Lower leg skin (tissue), 4 donors: ENCODE results near the gene ZXDB. TPM values are rescaled to one million over a fixed set of nuclear protein-coding genes. Genes with fewer than 3 reads are reported as not detected.
"Not testable (repeated sequence)": the region's sequence is repeated elsewhere in the genome, so short reads cannot be mapped to it uniquely, and the experiment has no call there.

Experiments used
- DNase-seq, 2 donors: peaks; one replicate each; pipeline ENCODE4 v3.0.0-alpha.2; 2019; ENCODE audit warnings: low spot score in 2 of 2
- H3K4me3 ChIP-seq: fragments of 200-600 bp; sonication (generic); 2 replicates; pipeline ENCODE4 v1.5.1; 2017; ENCODE audit warnings: mild to moderate bottlenecking, low read depth; ENCODE audit not compliant: poor library complexity, severe bottlenecking
- CTCF ChIP-seq, 3 donors: fragments of 450-650 bp; IDR thresholded peaks; one replicate each; pipeline ENCODE4 v1.5.1; 2016; ENCODE audit warnings: antibody characterized with exemption in 3 of 3, mild to moderate bottlenecking in 3 of 3, moderate library complexity in 2 of 3
- POLR2A ChIP-seq, 2 donors: fragments of 450-650 bp; IDR thresholded peaks; one replicate each; pipeline ENCODE4 v1.6.1; 2016 to 2017; ENCODE audit warnings: antibody characterized with exemption in 2 of 2, mild to moderate bottlenecking in 1 of 2, moderate library complexity in 1 of 2
- WGBS, 2 donors: methylation state at CpG; one replicate each; pipeline ENCODE4 v1.1.5; 2018; 5-methylcytosine and 5-hydroxymethylcytosine counted together
- intact Hi-C: fragments of 100-400 bp; cut with DNase I; formaldehyde crosslinking; loops from one replicate; pipeline ENCODE4 v1.15.0; 2023; ENCODE audit warnings: low total_unique reads
- total RNA-seq, 4 donors: library from RNA; depleted of rRNA; stranded (reverse); fragments of >200 nt; gene quantifications; one replicate each; pipeline ENCODE4 v1.1.0, GENCODE V29; 2016

Gene ZXDB
- total RNA-seq, 4 donors from 2014 or later: 13.3 to 21.8 (median 14.5) TPM

- WGBS, 2 donors: 75 to 83% methylated on average over 14 to 18 of the region's 18 CpGs
- intact Hi-C loops: no loop called here
Observed at GRCh38 chrX:57607295-57608187, 15.7 kb downstream of the ZXDB start.

GRCh38 chrX:57613351-57613750 lies 21.5 kb downstream of the ZXDB start:
- WGBS, 2 donors: 58 to 100% methylated on average over 1 of the region's 1 CpG
- DNase-seq, intact Hi-C loops, H3K4me3 ChIP-seq: not testable (repeated sequence)

More at GRCh38 chrX:57607295-57608187, 15.7 kb downstream of the ZXDB start:
- TF ChIP-seq CTCF (IDR thresholded peaks at IDR 0.05) (no peak), POLR2A (IDR thresholded peaks at IDR 0.05) (no peak)
- no peak for DNase-seq
- no peak overlapping the region for H3K4me3 ChIP-seq

- intact Hi-C loops, DNase-seq, H3K4me3 ChIP-seq: not testable (repeated sequence)
- 95 to 98% methylated on average over 15 to 20 of the region's 20 CpGs for WGBS, 2 donors
Observed at GRCh38 chrX:57629438-57629837, 37.6 kb downstream of the ZXDB start.

GRCh38 chrX:57640674-57641016 lies 48.8 kb downstream of the ZXDB start:
- WGBS, 2 donors: 88 to 100% methylated on average over 4 of the region's 4 CpGs
- H3K4me3 ChIP-seq: no peak overlapping the region
- TF ChIP-seq CTCF (IDR thresholded peaks at IDR 0.05): no peak
- DNase-seq: no peak
- intact Hi-C loops: no loop called here

GRCh38 chrX:57641338-57641737 lies 49.5 kb downstream of the ZXDB start:
- intact Hi-C loops: no loop called here
- no peak for TF ChIP-seq POLR2A (IDR thresholded peaks at IDR 0.05)
- no peak for TF ChIP-seq CTCF (IDR thresholded peaks at IDR 0.05)
- 46 to 72% methylated on average over 2 of the region's 2 CpGs for WGBS, 2 donors
- no peak for DNase-seq
- H3K4me3 ChIP-seq: no peak overlapping the region

GRCh38 chrX:57643698-57644097 lies 51.9 kb downstream of the ZXDB start:
- DNase-seq: no peak
- WGBS, 2 donors: 77 to 100% methylated on average over 1 of the region's 1 CpG
- no peak overlapping the region for H3K4me3 ChIP-seq
- intact Hi-C loops: no loop called here
- TF ChIP-seq CTCF (IDR thresholded peaks at IDR 0.05) (no peak), POLR2A (IDR thresholded peaks at IDR 0.05) (no peak)

GRCh38 chrX:57647020-57647419 lies 55.2 kb downstream of the ZXDB start:
- TF ChIP-seq CTCF (IDR thresholded peaks at IDR 0.05): no peak
- no peak for TF ChIP-seq POLR2A (IDR thresholded peaks at IDR 0.05)
- intact Hi-C loops: no loop called here
- H3K4me3 ChIP-seq: no peak overlapping the region
- DNase-seq: no peak
